ENCODE measurements around the gene PHF13.

DNA sequence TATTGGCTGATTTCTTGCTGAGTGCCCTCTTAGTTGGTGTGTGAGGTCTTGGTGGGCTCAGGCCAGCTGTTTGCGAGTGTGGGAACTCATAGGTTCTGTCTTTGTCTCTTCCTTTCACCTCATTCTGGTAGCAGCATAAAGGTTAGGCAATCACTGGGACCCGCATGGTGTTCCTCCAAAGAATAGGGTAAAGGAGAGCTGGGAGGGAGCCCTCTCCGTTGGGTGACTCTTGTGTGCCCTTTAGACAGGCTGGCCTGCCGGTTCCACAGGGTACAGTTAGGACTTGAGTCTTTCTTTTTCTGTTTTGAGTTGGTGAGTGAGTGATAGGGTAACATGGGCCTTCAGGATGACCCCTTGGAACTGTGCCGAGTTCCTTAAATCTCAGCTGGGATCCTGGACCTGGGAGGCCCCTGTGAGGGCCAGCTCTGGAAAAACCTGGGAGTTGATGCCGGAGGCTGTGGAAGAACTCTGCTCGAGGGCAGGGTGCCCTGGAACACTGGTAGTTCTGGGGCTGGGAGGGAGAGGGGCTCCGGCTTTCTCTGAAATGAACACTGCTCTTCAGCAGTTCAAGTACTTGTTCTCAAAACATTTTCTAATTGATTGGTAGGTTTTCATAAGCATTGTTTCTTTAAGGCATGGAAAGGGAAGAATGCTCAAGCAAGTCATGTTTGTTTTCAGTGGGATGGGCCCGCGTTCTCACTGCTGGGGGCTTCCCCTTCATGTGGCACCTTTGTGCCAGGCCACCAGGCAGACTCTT is 9.0 kb downstream of the PHF13 start:
- TF ChIP-seq POLR2AphosphoS5 (IDR thresholded peaks at IDR 0.05), result no peak
- TF ChIP-seq, protein P1, sequence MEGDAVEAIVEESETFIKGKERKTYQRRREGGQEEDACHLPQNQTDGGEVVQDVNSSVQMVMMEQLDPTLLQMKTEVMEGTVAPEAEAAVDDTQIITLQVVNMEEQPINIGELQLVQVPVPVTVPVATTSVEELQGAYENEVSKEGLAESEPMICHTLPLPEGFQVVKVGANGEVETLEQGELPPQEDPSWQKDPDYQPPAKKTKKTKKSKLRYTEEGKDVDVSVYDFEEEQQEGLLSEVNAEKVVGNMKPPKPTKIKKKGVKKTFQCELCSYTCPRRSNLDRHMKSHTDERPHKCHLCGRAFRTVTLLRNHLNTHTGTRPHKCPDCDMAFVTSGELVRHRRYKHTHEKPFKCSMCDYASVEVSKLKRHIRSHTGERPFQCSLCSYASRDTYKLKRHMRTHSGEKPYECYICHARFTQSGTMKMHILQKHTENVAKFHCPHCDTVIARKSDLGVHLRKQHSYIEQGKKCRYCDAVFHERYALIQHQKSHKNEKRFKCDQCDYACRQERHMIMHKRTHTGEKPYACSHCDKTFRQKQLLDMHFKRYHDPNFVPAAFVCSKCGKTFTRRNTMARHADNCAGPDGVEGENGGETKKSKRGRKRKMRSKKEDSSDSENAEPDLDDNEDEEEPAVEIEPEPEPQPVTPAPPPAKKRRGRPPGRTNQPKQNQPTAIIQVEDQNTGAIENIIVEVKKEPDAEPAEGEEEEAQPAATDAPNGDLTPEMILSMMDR (IDR thresholded peaks at IDR 0.05), result no peak
- no peak for TF ChIP-seq EP300 (IDR thresholded peaks at IDR 0.05)
- no peak for TF ChIP-seq POLR2A (IDR thresholded peaks at IDR 0.05)
